HTR-8/SVneo (cell line): ENCODE results near the gene PCAT6.
"Not testable (repeated sequence)": the region's sequence is repeated elsewhere in the genome, so short reads cannot be mapped to it uniquely, and the experiment has no call there.

Source experiments
- DNase-seq: peaks from one replicate; pipeline ENCODE4 v3.0.0; 2011; ENCODE audit warnings: low spot score, mixed read lengths; ENCODE audit not compliant: insufficient read length
- FAIRE-seq: peaks from 2 replicates; lab custom pipeline; 2011; peaks lifted over from hg19 to GRCh38; lab: Jason Lieb, UNC

The PCAT6 gene

DNA sequence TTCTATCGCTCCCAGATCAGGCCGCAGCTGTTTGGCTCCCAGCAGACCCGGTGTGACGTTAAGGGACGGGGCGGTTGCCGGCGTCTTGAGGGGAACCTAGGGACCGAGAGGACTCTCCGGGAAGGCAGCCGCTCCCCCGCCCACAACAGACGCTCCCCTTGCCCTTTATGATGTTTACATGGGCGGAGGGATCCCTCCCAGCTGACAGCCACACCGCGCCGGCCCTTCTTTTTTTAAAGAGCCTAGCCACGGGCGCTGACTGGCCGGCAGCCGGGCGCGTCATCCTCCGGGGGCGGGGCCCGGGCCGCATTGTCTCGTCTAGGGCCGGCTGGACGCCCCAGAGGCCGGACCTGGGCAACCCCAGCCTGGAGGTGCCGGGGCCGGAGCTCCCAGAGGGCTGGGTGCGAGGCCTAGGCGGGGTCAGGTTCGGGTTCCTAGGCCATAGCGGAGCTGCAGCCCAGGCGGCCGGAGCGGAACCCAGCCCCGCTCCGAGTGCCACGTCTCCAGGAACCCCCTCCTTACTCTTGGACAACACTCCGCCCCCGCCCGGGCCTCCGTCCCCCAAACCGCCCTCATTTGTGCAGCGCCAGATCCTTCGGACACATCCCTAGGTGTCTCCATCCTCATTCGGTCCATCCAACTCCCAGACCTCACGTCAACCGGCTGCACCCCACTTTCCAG lies at the start of gene PCAT6:
Gene PCAT6, plus strand, starts transcription at position 340 of the 681 bp plus-strand sequence.
- no peak for FAIRE-seq
- peak; percentile 94 for DNase-seq

GRCh38 chr1:202762019-202762418 lies 48.7 kb upstream of the PCAT6 start:
- FAIRE-seq (no peak), DNase-seq (no peak)

DNA sequence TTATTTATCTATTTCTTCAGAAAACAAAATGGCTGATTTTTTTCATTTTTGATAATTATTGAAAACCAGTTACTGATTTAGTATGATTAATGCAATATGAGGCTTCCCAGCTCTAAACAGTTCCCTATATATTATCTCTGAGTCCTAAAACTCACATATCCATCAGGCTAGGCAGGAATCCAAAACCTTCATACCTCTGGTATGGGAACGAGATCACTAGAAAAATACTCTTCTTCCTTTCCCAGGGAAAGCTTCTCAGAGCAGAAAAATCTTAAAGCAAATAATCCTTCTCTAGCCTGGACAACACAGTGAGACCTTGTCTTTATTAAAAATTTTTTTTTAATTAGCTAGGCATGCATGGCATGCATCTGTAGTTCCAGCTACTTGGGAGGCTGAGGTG lies 45.0 kb upstream of the PCAT6 start:
- DNase-seq (no peak), FAIRE-seq (no peak)

GRCh38 chr1:202770135-202770534 lies 40.6 kb upstream of the PCAT6 start:
- FAIRE-seq, result no peak
- no peak for DNase-seq

- FAIRE-seq (no peak), DNase-seq (no peak)
These were observed 29.6 kb upstream of the PCAT6 start for GRCh38 chr1:202781180-202781579.

DNA sequence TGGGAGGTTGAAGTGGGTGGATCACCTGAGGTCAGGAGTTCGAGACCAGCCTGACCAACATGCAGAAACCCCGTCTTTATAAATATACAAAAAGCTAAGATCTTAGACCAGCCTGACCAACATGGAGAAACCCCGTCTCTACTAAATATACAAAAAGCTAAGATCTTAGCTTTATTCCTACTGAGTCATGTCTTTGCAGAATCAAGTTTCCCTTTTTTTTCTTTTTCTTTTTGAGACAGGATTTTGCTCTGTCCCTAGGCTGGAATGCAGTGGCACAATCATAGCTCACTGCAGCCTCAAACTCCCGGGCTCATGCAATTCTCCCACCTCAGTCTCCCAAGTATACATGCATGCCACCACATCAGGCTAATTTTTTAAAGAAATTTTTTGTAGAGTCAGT lies 23.9 kb upstream of the PCAT6 start:
- no peak for FAIRE-seq
- DNase-seq, result no peak

DNA sequence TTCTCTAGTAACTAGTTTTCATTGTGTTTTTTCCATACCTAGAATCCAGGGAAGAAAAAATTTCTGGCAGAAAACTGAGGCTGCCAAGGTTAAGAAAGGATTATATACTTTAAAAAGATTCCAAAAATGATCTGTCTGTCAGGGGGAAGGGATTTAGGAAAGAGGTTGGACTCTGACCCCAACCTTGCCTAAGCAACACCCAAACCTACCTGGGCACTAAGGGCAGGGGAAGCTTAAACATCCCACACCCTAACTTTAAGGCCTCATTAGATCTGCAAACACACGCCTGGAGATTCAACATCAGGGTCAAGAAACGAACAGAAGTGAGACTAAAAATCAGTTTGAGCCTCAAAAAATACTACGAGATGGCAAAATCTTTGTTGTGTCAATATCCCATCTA lies 22.0 kb upstream of the PCAT6 start:
- no peak for DNase-seq
- no peak for FAIRE-seq

DNA sequence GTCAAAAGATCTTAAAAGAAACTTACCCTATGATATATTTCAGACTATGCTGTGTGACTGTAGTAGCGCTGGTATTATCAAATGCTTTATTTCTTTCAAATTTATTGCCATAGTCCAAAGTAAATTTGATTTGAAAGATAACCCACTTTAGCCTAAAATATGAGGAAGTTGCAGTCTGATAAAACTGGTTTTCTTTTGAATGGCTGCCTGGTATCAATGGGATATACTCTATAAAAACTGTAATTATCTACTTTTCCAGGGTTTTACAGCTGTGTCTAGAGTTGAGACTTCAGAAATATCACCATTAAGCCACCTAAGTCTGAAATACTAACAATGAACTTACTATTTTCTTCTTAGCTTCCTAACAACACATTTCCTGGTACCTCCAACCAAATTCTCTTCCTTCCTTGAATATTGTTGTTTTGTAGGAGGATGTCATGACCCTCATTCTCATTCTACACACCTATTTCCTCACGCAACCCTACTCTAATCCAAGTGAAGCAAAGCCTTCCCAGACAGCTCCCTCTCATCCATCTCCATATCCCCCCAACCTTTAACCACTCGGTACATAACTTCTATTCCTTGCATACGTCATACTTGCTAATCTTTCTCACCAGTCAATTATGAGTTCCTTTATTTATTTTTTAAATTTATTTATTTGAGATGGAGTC lies 19.5 kb upstream of the PCAT6 start:
- DNase-seq, result no peak
- FAIRE-seq, result no peak

DNA sequence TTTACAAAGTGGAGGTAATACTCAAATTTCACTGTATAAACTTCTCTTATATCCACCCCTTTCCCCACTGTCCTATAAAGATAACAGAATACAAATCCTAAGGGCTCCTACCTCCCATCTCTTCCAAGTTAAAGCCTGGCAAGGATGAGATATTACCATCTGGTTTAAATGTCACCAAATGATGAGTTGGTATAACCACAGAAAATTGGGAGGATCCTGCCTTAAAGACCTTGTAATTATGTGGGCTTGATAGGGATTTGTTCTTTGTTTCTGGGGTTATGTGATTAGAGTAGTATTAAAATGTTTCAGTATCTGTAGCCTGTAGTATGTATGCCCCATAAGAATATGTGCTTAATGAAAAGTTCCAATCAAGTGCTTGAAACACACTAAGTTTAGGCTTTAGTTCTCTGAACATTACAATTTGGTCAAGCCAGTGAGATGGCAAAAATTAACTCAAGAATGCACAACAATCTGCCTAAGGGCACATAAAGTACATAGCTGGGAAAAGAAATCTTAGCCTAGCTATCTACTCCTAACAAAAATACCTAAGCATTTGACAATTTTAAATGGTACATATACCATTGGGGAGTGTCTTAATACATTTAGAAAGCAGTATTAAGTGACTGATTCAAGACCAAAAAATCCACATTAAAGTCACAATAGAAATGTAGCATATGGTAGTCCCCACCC lies 16.6 kb upstream of the PCAT6 start:
- FAIRE-seq, result no peak
- DNase-seq, result no peak

DNA sequence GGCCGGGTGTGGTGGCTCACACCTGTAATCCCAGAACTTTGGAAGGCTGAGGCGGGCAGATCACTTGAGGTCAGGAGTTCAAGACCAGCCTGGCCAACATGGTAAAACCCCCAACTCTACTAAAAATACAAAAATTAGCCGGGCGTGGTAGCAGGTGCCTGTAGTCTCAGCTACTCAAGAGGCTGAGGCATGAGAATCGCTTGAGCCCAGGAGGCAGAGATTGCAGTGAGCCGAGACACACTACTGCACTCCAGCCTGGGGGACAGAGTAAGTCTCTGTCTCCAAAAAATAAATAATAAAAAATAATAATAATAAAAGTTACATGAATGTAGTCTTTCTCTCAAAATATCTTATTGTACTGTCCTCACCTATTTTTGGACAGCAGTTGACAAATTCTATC lies 15.8 kb upstream of the PCAT6 start:
- DNase-seq, FAIRE-seq: not testable (repeated sequence)

GRCh38 chr1:202796670-202797069 lies 14.1 kb upstream of the PCAT6 start:
- FAIRE-seq (no peak), DNase-seq (no peak)

DNA sequence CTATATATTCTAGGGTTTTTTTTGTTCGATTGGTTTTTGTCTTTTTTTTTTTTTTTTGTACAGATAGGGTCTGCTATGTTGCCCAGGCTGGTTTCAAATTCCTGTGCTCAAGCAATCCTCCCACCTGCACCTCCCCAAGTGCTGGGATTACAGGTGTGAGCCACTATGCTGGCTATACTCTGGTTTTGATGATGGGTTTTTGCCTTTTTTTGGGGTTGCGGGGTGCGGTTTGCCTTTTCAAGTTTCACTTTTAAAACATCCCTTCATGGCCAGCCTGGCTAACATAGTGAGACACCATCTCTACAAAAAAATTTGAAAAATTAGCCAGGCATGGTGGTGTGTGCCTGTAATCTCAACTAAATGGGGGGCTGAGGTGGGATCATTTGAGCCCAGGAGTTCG lies 12.5 kb upstream of the PCAT6 start:
- FAIRE-seq, result no peak
- DNase-seq, result no peak

GRCh38 chr1:202798792-202799331 lies 11.9 kb upstream of the PCAT6 start:
- no peak for DNase-seq
- FAIRE-seq, result no peak

DNA sequence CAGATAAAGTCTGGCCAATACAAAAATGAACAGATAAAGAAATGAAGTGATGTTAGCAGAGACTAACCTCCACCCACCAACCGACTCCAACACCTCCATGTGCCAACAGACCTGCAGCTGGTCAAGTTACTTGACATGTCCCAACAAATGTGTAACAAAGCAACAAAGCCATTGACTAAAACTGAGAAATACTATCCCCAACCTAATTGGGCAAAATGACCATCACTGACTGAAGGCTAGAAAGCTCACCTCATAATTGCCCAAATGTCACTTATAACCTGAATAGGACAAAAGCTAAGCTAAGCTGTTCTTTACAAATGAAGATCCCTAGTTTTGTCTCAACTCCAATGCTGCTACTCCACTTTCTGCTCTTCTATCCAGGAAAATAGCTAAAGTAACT lies 10.0 kb upstream of the PCAT6 start:
- no peak for DNase-seq
- FAIRE-seq, result no peak

GRCh38 chr1:202801175-202801574 lies 9.6 kb upstream of the PCAT6 start:
- FAIRE-seq, result no peak
- DNase-seq, result no peak

- no peak for FAIRE-seq
- DNase-seq, result no peak
These were observed 8.7 kb upstream of the PCAT6 start for GRCh38 chr1:202802034-202802433.

GRCh38 chr1:202802998-202803932 lies 7.5 kb upstream of the PCAT6 start:
- no peak for FAIRE-seq
- DNase-seq, result no peak

GRCh38 chr1:202804126-202804525 lies 6.6 kb upstream of the PCAT6 start:
- DNase-seq (no peak), FAIRE-seq (no peak)

GRCh38 chr1:202805886-202806844 lies 4.6 kb upstream of the PCAT6 start:
- DNase-seq, result no peak
- no peak for FAIRE-seq
